ENCODE data around the gene GCNT4.
"Not testable (repeated sequence)": the region's sequence is repeated elsewhere in the genome, so short reads cannot be mapped to it uniquely, and the experiment has no call there.

GCNT4 gene, protein sequence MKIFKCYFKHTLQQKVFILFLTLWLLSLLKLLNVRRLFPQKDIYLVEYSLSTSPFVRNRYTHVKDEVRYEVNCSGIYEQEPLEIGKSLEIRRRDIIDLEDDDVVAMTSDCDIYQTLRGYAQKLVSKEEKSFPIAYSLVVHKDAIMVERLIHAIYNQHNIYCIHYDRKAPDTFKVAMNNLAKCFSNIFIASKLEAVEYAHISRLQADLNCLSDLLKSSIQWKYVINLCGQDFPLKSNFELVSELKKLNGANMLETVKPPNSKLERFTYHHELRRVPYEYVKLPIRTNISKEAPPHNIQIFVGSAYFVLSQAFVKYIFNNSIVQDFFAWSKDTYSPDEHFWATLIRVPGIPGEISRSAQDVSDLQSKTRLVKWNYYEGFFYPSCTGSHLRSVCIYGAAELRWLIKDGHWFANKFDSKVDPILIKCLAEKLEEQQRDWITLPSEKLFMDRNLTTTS

DNA sequence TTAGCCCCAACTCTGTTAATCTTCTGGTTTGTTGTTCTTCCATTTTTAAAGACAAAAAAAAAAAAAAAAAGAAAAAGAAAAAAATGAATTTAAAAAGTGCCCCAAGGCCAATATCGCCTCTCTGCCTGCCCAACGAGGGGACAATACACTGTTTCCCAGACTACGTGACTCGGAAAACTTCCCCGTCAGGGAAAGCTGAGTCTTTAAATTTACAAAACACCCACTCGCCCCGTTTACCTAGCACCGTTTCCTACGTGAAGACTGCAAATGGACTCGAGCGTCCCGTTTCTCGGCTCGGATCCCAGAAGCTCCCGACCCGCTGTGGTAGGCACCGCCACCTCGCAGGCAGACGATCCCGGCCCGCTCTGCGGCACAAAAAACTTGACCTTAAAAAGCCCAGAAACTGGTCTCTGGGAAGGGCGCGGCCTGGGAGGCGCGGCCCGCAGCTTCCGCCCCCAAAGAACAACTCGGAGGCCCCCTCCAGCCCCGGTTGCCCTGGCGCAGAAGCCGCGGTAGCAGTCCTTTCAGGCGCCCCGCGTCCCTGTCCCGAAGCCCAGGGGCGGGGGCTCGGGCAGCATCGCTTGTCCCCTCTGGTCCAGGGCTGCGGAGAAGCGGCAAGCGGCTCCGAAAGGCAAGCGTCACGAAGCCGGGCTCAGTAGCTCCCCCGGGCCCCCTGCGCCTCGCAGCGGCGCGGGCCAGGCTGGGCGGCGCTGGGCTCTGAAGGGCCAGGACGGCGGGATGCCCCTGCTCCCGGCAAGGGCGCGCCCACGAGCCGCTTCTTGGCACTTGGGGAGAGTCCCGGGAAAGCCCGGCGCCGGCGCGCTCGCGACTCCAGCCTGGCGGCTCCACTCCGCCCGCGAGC lies at the start of gene GCNT4:
Gene GCNT4 (minus strand): TSS at position 367 of the 862 bp plus-strand sequence. CDS start 22,521 bp downstream, outside the sequence.
- peak within 1 kb of the TSS; percentile 60 for H3K4me3 ChIP-seq (ENCODE audit: low read depth, low read length)
- in situ Hi-C loops (cut with HindIII; ENCODE audit: low sequenced_read_pairs): no loop called here
- TF ChIP-seq, protein P1, sequence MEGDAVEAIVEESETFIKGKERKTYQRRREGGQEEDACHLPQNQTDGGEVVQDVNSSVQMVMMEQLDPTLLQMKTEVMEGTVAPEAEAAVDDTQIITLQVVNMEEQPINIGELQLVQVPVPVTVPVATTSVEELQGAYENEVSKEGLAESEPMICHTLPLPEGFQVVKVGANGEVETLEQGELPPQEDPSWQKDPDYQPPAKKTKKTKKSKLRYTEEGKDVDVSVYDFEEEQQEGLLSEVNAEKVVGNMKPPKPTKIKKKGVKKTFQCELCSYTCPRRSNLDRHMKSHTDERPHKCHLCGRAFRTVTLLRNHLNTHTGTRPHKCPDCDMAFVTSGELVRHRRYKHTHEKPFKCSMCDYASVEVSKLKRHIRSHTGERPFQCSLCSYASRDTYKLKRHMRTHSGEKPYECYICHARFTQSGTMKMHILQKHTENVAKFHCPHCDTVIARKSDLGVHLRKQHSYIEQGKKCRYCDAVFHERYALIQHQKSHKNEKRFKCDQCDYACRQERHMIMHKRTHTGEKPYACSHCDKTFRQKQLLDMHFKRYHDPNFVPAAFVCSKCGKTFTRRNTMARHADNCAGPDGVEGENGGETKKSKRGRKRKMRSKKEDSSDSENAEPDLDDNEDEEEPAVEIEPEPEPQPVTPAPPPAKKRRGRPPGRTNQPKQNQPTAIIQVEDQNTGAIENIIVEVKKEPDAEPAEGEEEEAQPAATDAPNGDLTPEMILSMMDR (IDR thresholded peaks at IDR 0.05; ENCODE audit: low read depth, low read length): no peak
- DNase-seq (ENCODE audit: low read depth, low spot score): peak; percentile 42

DNA sequence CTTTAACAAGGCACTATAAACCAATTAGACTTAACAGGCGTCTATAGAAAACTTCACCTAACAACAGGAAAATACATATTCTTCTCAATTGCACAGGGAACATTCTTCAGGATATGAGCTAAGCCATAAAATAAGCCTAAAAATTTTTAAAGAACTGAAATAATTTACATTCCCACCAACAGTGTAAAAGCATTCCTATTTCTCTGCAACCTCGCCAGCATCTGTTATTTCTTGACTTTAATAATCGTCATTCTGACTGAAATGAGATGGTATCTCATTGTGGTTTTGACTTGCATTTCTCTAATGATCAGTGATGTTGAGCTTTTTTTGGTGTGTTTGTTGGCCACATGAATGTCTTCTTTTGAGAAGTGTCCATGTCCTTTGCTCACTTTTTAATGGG lies 43.6 kb upstream of the GCNT4 start:
- in situ Hi-C loops (cut with HindIII; ENCODE audit: low sequenced_read_pairs); H3K4me3 ChIP-seq (ENCODE audit: low read depth, low read length); DNase-seq (ENCODE audit: low read depth, low spot score): not testable (repeated sequence)

DNA sequence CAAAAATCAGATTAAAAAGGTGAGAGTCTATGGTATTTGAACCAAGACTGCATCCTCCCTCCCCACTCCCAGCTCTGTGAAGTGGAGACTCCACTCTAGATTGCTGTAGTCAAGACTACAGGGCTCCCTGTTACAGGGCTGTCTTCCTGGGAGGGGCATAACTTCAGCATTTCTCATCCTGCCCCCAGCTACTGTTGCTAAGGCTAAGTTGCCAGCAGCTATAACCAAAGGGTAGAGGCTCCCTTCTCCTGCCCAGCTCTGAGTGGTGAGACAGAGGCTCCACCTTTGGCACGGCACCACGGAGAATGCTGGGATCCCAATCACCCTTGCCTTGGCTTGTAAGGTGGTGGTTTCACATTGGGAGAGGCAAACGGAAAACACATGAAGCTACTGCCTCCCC lies 39.2 kb upstream of the GCNT4 start:
- no peak for DNase-seq (ENCODE audit: low read depth, low spot score)
- TF ChIP-seq, protein P1 (IDR thresholded peaks at IDR 0.05; ENCODE audit: low read depth, low read length): no peak
- no peak overlapping the region for H3K4me3 ChIP-seq (ENCODE audit: low read depth, low read length)
- in situ Hi-C loops (cut with HindIII; ENCODE audit: low sequenced_read_pairs): no loop called here

DNA sequence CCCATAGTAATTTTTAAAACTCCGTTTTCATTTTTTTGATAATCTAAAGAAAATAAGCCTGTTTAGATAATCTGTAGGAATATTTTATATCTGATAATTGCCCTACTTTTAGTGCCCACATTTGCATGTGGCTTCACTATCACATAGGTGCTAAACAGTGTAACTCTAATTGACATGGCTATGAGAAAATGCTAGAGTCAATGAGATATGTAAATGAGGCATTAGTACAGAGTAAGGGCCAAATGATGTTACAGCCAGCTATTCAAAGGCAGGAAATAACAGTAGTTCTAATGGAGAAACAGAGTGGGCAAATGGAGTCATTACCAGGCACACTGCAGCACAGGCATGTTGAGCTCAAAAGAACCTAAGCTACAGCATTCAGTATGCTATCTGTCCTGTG lies 37.3 kb upstream of the GCNT4 start:
- TF ChIP-seq, protein P1 (IDR thresholded peaks at IDR 0.05; ENCODE audit: low read depth, low read length): no peak
- in situ Hi-C loops (cut with HindIII; ENCODE audit: low sequenced_read_pairs): no loop called here
- no peak for DNase-seq (ENCODE audit: low read depth, low spot score)
- no peak overlapping the region for H3K4me3 ChIP-seq (ENCODE audit: low read depth, low read length)

DNA sequence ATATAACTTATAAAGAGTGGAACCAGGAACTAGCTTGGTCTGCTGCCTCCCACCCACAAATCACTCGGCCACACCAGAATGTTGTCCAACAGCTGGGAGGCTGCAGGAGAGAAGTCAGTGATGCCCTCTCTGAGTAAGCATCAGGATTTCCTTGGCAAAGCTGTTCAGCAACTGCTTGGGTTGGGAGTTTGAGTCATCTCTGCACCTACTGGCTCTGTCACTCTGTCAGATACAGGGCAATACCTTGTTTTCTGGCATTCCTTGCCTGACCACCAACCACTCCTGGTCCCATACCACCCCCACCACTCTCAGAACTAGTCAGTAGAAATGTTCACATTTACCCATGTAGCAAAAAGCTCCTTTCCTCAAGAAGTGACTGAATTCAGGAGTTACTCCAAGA lies 36.8 kb upstream of the GCNT4 start:
- no peak for DNase-seq (ENCODE audit: low read depth, low spot score)
- in situ Hi-C loops (cut with HindIII; ENCODE audit: low sequenced_read_pairs): no loop called here
- no peak overlapping the region for H3K4me3 ChIP-seq (ENCODE audit: low read depth, low read length)
- TF ChIP-seq, protein P1 (IDR thresholded peaks at IDR 0.05; ENCODE audit: low read depth, low read length): no peak

DNA sequence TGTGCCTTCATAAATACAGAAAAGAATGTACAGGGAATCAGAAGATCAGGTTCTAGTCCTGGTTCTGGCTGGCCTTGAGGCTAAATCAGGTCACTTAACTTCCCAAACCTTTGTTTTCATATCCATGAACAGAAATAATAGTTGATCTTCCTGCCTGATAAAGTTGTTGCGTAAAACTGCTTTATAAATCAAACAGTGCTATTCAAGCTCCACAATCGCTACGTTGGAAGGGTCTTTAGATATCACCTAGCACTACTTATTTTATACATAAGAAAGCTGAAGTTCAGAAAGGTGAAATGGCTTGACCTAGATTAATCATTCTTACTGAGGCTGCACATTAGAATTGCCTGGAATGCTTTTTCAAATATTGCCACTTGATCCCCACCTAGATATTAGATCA lies 36.3 kb upstream of the GCNT4 start:
- in situ Hi-C loops (cut with HindIII; ENCODE audit: low sequenced_read_pairs): no loop called here
- TF ChIP-seq, protein P1 (IDR thresholded peaks at IDR 0.05; ENCODE audit: low read depth, low read length): no peak

DNA sequence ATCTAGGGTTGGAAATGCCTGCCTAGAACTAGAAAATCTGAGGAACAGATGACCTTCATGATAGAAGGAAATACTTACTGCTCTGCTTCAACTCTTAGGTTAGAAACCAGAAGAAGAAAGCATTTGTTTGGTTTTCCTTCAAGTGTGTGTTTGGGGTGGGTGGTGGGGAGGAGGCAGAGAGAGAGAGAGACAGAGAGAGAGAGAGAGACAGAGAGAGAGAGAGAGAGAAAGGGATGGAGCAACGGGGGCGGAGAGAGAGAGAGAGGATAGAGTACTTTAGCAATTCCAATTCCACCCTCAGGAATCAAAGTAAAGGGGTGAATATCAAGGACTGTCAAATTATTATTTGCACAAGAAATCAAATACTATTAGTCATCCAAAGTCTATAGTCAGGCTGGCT lies 29.2 kb upstream of the GCNT4 start:
- TF ChIP-seq, protein P1 (IDR thresholded peaks at IDR 0.05; ENCODE audit: low read depth, low read length): no peak
- no peak for DNase-seq (ENCODE audit: low read depth, low spot score)
- in situ Hi-C loops (cut with HindIII; ENCODE audit: low sequenced_read_pairs): no loop called here
- H3K4me3 ChIP-seq (ENCODE audit: low read depth, low read length): no peak overlapping the region

More for the DNA sequence above, 36.3 kb upstream of the GCNT4 start:
- no peak for DNase-seq (ENCODE audit: low read depth, low spot score)
- H3K4me3 ChIP-seq (ENCODE audit: low read depth, low read length): no peak overlapping the region

DNA sequence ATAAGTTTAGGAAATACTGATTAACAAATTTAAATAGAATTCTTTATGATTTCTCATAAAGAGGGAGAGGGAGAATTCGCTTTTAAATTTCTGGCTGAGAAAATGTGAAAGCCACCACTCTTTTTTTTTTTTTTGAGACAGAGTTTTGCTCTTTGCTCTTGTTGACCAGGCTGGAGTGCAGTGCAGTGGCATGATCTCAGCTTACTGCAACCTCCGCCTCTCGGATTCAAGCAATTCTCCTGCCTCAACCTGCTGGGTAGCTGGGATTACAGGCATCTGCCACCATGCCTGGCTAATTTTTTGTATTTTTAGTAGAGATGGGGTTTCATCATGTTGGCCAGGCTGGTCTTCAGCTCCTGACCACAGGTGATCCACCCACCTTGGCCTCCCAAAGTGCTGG lies 27.0 kb upstream of the GCNT4 start:
- in situ Hi-C loops (cut with HindIII; ENCODE audit: low sequenced_read_pairs); DNase-seq (ENCODE audit: low read depth, low spot score); H3K4me3 ChIP-seq (ENCODE audit: low read depth, low read length): not testable (repeated sequence)

All from astrocyte of the spinal cord (primary cell).